ENCODE data around the gene EML5.

DNA sequence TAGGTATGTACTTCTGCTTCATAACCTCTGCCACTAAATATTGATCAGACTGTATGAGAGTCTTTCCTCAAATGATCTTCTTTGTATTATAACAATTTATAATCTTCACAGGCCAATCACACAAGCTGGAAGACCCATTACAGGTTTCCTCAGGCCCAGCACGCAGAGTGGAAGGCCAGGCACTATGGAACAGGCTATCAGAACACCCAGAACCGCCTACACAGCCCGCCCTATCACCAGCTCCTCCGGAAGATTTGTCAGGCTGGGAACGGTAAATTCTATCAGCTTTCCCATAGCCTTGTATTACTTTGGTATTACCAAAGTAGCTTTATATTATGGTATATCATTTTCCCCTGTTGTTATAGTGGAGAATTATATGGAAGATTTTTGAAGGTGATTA lies 48.2 kb upstream of the EML5 start:
- TF ChIP-seq, protein P1, sequence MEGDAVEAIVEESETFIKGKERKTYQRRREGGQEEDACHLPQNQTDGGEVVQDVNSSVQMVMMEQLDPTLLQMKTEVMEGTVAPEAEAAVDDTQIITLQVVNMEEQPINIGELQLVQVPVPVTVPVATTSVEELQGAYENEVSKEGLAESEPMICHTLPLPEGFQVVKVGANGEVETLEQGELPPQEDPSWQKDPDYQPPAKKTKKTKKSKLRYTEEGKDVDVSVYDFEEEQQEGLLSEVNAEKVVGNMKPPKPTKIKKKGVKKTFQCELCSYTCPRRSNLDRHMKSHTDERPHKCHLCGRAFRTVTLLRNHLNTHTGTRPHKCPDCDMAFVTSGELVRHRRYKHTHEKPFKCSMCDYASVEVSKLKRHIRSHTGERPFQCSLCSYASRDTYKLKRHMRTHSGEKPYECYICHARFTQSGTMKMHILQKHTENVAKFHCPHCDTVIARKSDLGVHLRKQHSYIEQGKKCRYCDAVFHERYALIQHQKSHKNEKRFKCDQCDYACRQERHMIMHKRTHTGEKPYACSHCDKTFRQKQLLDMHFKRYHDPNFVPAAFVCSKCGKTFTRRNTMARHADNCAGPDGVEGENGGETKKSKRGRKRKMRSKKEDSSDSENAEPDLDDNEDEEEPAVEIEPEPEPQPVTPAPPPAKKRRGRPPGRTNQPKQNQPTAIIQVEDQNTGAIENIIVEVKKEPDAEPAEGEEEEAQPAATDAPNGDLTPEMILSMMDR (IDR thresholded peaks at IDR 0.05) = no peak
- no peak for TF ChIP-seq POLR2A (IDR thresholded peaks at IDR 0.05)

All from testis (tissue), 2 donors.